GM12875 (cell line): ENCODE results near the gene HCFC1R1.
"Not testable (repeated sequence)": the region's sequence is repeated elsewhere in the genome, so short reads cannot be mapped to it uniquely, and the experiment has no call there.

ENCODE experiments used
- H3K4me3 ChIP-seq: one replicate; pipeline ENCODE4 v1.5.1; 2011; ENCODE audit warnings: low read depth, low read length, control low read depth
- TF ChIP-seq, protein P1 (sequence below): IDR thresholded peaks from 2 replicates; pipeline ENCODE4 v1.5.1; 2011; ENCODE audit warnings: low read depth, mild to moderate bottlenecking, control low read depth, inconsistent platforms, low read length, moderate library complexity, borderline replicate concordance; ENCODE audit not compliant: insufficient read depth

HCFC1R1 gene, protein sequence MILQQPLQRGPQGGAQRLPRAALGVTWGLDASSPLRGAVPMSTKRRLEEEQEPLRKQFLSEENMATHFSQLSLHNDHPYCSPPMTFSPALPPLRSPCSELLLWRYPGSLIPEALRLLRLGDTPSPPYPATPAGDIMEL

DNA sequence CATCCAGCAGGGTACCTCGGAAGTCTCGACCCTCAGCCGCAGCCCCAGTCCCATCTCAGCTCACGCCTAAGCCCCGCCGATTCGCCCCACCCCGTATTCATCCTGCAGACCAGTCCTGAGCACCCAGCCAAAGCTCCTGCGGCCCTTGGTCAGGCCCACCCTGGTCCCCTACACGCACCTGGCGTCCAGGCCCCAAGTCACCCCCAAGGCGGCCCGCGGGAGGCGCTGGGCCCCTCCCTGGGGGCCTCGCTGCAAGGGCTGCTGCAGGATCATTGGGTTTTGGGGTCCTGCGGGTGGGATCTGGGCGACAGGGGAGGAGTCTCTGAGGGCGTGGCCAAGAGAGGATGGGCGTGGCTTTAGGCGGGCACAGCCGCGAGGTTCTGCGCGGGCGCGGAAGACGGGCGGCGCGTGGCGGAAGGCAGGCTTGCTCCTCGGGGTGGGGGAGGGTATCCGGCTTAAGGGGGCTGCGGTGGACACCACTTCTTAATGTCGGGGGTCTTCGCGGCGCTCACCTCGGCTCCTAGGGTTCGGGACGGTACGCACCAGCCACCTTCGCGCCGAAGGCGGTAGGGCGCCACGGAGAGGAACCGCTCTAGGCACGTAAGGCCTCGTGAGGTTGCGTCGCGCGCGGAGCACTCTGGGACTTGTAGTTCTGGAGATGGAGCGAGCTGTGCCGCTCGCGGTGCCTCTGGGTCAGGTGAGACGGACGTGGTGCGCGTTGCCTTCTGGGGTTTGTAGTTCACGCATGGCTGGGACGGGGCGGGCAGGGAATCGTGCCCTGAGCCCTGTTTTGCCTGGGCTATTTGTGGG is at the start of gene HCFC1R1, which contains the start of gene THOC6:
Gene HCFC1R1 (minus strand): TSS at position 274 of the 810 bp plus-strand sequence. CDS start 1 bp downstream, at position 273.
Gene THOC6 (plus strand): TSS at position 367 of the 810 bp plus-strand sequence. CDS start 292 bp downstream, at position 659.
- TF ChIP-seq, protein P1, sequence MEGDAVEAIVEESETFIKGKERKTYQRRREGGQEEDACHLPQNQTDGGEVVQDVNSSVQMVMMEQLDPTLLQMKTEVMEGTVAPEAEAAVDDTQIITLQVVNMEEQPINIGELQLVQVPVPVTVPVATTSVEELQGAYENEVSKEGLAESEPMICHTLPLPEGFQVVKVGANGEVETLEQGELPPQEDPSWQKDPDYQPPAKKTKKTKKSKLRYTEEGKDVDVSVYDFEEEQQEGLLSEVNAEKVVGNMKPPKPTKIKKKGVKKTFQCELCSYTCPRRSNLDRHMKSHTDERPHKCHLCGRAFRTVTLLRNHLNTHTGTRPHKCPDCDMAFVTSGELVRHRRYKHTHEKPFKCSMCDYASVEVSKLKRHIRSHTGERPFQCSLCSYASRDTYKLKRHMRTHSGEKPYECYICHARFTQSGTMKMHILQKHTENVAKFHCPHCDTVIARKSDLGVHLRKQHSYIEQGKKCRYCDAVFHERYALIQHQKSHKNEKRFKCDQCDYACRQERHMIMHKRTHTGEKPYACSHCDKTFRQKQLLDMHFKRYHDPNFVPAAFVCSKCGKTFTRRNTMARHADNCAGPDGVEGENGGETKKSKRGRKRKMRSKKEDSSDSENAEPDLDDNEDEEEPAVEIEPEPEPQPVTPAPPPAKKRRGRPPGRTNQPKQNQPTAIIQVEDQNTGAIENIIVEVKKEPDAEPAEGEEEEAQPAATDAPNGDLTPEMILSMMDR = no peak
- H3K4me3 ChIP-seq = peak within 1 kb of the TSS; percentile 85

DNA sequence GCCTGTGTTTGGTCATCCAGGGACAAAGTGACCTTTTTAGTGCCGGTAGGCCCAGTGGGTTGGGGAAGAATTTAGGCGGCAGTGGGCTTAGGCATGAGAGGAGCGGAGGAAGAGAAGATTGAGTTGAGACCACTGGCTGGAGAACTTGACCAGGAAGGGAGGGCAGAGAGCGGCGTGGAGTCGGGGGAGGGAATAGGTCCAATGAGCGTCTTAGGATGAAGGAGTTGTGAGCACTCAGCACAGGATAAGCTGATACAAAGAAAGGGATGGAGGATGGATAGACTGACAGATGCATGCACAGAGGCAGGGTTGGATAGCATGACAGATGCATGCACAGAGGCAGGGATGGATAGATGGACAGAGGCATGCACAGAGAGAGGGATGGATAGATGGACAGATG is 49.7 kb upstream of the HCFC1R1 start:
- TF ChIP-seq, protein P1 = no peak
- no peak overlapping the region for H3K4me3 ChIP-seq

DNA sequence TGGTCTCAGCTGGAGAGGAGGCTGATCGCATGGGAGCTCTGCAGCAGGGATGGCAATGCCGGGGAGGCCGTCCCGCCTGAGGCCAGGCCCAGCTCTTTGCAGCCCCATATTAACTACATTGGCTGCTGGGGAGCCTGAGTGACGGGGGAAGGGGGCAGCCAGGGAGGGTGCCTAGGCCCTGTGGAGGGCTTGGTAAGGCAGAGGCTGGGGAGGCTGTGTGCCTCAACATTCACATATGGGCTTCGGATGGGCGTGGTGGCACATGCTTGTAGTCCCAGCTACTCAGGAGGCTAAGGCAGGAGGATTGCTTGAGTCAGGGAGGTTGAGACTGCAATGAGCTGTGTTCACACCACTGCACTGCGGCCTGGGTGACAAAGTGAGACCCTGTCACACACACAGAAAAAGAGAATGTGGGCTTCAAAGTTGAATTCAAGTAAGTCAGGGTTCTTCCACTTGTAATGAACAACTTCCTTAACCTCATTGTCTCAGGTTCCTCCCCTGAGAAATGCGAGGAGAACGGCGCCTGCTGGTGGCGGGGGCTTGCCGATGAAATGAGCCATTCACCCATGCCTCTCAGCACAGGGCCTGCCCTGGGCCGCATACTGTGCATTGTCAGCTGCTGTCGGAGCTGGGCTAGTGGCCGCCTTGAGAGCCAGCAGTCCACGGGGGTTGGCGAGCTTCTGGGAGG is 49.0 kb upstream of the HCFC1R1 start:
- TF ChIP-seq, protein P1 = peak; percentile 28; the same call in 1 of the 2 replicates
- not testable (repeated sequence) for H3K4me3 ChIP-seq

DNA sequence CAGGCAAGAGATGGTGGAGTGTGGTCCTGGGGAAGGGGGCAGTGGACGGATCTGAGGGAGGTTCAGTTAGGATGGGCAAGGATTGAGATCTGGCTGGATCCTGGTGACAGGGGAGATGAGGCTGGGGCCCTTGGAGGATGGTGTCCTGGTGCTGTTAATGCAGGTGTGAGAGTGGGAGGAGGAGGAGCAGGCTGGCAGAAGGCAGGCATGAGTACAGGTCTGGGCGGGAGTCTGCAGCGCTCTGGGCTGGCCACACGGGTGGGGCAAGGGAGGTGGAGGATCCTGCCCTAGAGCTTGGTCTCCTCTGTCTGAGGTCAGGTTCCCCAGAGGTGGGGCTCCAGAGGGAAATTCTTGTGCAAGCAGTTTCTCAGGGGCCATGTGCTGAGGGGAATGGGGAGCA is 48.4 kb upstream of the HCFC1R1 start:
- not testable (repeated sequence) for H3K4me3 ChIP-seq

DNA sequence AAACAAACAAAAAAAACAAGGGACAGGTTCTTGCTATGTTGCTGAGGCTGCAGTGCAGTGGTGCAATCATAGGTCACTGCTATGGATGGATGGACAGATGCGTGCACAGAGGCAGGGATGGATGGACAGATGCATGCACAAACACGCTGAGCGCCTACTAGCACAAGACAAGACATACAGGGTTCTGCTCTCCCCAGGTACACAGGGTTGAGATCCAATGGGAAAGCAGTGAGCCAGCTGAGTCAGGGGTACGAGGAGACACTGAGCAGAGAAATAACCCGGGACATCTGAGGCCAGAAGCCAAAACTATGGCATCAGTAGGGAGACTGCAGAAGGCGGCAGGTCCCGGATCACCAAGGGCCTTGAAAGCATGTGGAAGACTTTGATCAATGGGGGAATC is 47.9 kb upstream of the HCFC1R1 start:
- TF ChIP-seq, protein P1 = no peak
- no peak overlapping the region for H3K4me3 ChIP-seq

DNA sequence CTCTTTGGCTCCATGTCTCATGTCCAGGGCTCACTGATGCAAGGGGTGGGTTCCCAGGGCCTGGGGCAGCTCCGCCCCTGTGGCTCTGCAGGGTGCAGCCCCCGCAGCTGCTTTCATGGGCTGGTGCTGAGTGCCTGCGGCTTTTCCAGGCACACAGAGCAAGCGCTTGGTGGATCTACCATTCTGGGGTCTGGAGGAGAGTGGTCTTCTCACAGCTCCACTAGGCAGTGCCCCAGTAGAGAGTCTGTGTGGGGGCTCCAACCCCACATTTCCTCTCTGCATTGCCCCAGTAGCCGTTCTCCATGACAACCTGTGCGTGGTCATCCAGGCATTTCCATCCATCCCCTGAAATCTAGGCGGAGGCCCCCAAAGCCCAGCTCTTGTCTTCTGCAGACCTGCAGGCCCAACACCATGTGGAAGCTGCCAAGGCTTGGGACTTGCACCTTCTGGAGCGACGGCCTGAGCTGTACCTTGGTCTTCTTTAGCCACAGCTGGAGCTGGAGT is 46.9 kb upstream of the HCFC1R1 start:
- H3K4me3 ChIP-seq = no peak overlapping the region
- TF ChIP-seq, protein P1 = no peak

DNA sequence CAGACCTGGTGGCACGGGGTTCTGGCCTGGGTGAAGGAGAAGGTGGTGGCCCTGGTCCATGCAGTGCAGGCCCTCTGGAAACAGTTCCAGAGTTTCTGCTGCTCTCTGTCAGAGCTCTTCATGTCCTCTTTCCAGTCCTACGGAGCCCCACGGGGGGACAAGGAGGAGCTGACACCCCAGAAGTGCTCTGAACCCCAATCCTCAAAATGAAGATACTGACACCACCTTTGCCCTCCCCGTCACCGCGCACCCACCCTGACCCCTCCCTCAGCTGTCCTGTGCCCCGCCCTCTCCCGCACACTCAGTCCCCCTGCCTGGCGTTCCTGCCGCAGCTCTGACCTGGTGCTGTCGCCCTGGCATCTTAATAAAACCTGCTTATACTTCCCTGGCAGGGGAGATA is 45.4 kb upstream of the HCFC1R1 start:
- H3K4me3 ChIP-seq = not testable (repeated sequence)
